Left ventricle myocardium inferior (tissue), 1 donor: ENCODE results near the gene NAP1L4. TPM values are rescaled to one million over a fixed set of nuclear protein-coding genes. Genes with fewer than 3 reads are reported as not detected.

ENCODE experiments used
- DNase-seq: peaks from one replicate; pipeline ENCODE4 v3.0.0-alpha.2; 2020
- H3K27ac ChIP-seq: fragments of 200-600 bp; replicated peaks from 2 replicates; pipeline ENCODE4 v1.8.0; 2021
- H3K27me3 ChIP-seq: fragments of 200-600 bp; 2 replicates; pipeline ENCODE4 v1.8.0; 2021; ENCODE audit warnings: low read depth
- H3K36me3 ChIP-seq: fragments of 200-600 bp; 2 replicates; pipeline ENCODE4 v1.8.0; 2021
- H3K4me1 ChIP-seq: fragments of 200-600 bp; 2 replicates; pipeline ENCODE4 v1.8.0; 2021
- H3K4me3 ChIP-seq: fragments of 200-600 bp; 2 replicates; pipeline ENCODE4 v1.8.0; 2021; ENCODE audit warnings: mild to moderate bottlenecking, moderate library complexity
- H3K9me3 ChIP-seq: fragments of 200-600 bp; replicated peaks from 2 replicates; pipeline ENCODE4 v1.8.0; 2021
- CTCF ChIP-seq: fragments of 200-600 bp; IDR thresholded peaks from 2 replicates; pipeline ENCODE4 v1.8.0; 2021; ENCODE audit warnings: antibody characterized with exemption, mild to moderate bottlenecking, borderline replicate concordance
- intact Hi-C: fragments of 100-400 bp; cut with micrococcal nuclease; formaldehyde crosslinking; loops from one replicate; pipeline ENCODE4 v1.11.0; 2022
- total RNA-seq: library from RNA; stranded (reverse); fragmentation: NEBNext Ultra II Directional; extraction: Animal tissue kit (Norgen Biotek cat#: 25700); gene quantifications from one replicate; pipeline ENCODE4 v1.2.1, GENCODE V29; 2021
- donor health status: DM: no; HTN: yes; CAD: no; lungs with severe emphysema.

Gene NAP1L4
- total RNA-seq, 1 donor from 2014 or later: 175 TPM

DNA sequence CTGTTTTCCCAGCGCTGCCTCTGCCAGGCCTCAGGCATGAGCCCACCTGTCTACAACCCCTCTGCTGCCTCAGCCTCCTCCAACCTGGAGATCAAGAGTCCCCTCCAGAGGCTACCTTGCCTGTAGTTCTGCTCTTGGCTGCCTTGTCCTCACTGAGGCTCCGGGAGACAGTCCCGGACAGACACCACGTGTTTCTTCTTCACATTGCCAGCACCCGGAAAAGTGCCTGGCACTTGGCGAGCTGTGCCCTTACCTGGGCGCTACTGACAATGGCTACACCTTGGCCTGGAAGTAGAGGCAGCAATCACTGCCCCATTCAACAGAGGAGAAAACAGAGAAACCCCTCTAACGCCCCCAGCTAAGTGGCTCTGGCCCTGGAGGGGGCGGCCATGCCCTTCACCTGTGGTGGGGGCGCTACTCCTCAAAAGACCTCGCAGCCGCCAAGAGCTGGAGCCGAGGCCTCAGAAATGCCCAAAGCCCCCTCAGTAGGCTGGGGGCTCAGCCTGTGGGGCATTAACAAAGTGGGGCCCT is 3.0 kb upstream of the NAP1L4 start:
- intact Hi-C loops: no loop called here
- DNase-seq: no peak
- no peak overlapping the region for H3K4me3 ChIP-seq
- H3K36me3 ChIP-seq: peaks cover 6% of the 10 kb centered on the region
- no peaks in the 10 kb centered on the region for H3K9me3 ChIP-seq
- no peak for TF ChIP-seq CTCF
- H3K27me3 ChIP-seq: no peaks in the 10 kb centered on the region
- peaks cover 28% of the 10 kb centered on the region for H3K4me1 ChIP-seq
- no peak overlapping the region for H3K27ac ChIP-seq

DNA sequence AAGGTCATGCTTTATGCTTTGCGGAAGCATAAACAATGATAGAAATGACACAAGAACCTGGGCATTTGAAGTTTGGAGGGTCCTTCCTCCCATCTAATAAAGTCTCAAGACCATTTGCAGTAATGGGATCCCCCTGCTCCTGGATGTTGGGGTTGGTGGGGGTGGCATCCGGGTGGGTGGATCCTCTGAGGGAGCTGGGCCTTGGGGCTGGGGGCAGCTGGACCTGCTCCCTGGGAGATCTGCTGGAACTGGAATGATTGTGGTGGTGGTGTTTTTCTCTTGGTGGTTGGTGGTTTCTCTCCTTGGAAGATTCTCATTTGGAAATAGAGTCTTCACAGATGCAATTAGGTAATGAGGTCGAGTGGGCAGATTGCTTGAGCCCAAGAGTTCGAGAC is 2.2 kb upstream of the NAP1L4 start:
- Histone ChIP-seq H3K27ac (no peak overlapping the region), H3K9me3 (no peaks in the 10 kb centered on the region), H3K27me3 (no peaks in the 10 kb centered on the region), H3K4me1 (peaks cover 33% of the 10 kb centered on the region), H3K36me3 (peaks cover under 1% of the 10 kb centered on the region), H3K4me3 (no peak overlapping the region)
- no peak for DNase-seq
- TF ChIP-seq CTCF: no peak
- intact Hi-C loops: no loop called here

DNA sequence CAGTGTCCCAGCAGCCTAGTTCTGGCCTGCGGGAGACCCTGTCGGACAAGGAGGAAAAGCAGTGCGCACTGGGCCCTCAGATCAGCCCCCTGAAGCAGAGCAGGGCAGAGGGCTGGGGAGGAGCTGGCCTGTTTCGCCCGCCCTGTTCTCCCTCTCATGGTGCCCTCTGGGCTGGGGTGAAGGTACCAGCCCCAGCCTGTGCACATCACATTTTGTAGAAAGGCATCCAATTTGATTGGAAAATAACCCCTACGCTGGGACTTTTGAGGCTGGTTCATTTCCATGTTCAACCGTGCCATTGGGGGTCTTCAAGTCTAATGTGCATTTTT is 832 bp upstream of the NAP1L4 start:
- Histone ChIP-seq H3K4me3 (peak overlapping the region; percentile 90), H3K27ac (no peak overlapping the region), H3K4me1 (peaks cover 46% of the 10 kb centered on the region), H3K36me3 (no peaks in the 10 kb centered on the region), H3K9me3 (no peaks in the 10 kb centered on the region), H3K27me3 (no peaks in the 10 kb centered on the region)
- intact Hi-C loops: no loop called here
- DNase-seq: no peak
- TF ChIP-seq CTCF: no peak

- Histone ChIP-seq H3K36me3 (no peaks in the 10 kb centered on the region), H3K4me3 (peak overlapping the region; percentile 90), H3K9me3 (no peaks in the 10 kb centered on the region), H3K4me1 (peaks cover 60% of the 10 kb centered on the region), H3K27ac (peak overlapping the region; percentile 94), H3K27me3 (no peaks in the 10 kb centered on the region)
- intact Hi-C loops: no loop called here
- TF ChIP-seq CTCF: no peak
- no peak for DNase-seq
These were observed 486 bp downstream of the NAP1L4 start for GRCh38 chr11:2991452-2992233.

GRCh38 chr11:2990617-2991451 is 1.3 kb downstream of the NAP1L4 start:
- no peak for TF ChIP-seq CTCF
- Histone ChIP-seq H3K36me3 (no peaks in the 10 kb centered on the region), H3K9me3 (no peaks in the 10 kb centered on the region), H3K27ac (peak overlapping the region; percentile 94), H3K27me3 (no peaks in the 10 kb centered on the region), H3K4me3 (peak overlapping the region; percentile 90), H3K4me1 (peaks cover 62% of the 10 kb centered on the region)
- intact Hi-C loops: no loop called here
- DNase-seq: no peak
